AG04450 (cell line): ENCODE results near the gene CYB5A. TPM values are rescaled to one million over a fixed set of nuclear protein-coding genes. Genes with fewer than 3 reads are reported as not detected.

ENCODE experiments used
- CTCF ChIA-PET: fragments of 300-600, 350-600 bp; formaldehyde crosslinking; extraction: SDS; loops from one replicate; lab custom pipeline; 2022; ENCODE audit warnings: antibody characterized with exemption, inconsistent platforms; lab: Charles Lee
- POLR2A ChIA-PET: fragments of 350-600 bp; formaldehyde crosslinking; extraction: SDS; loops from one replicate; lab custom pipeline; 2021; ENCODE audit warnings: antibody characterized with exemption, inconsistent platforms; lab: Yijun Ruan, JAX
- DNase-seq: peaks from one replicate; pipeline ENCODE4 v3.0.0-alpha.2; 2011; ENCODE audit warnings: low read depth, low spot score
- H3K27ac ChIP-seq: one replicate; pipeline ENCODE4 v1.5.1; 2012; ENCODE audit warnings: low read depth, low read length, control low read depth
- H3K27me3 ChIP-seq: one replicate; pipeline ENCODE4 v1.6.0; 2012; ENCODE audit warnings: low read length; ENCODE audit not compliant: control insufficient read depth, insufficient read depth
- H3K4me3 ChIP-seq: 2 replicates; pipeline ENCODE4 v1.5.1; 2011; ENCODE audit warnings: mild to moderate bottlenecking, low read depth, low read length, control low read depth
- H3K9me3 ChIP-seq: 2 replicates; pipeline ENCODE4 v1.5.1; 2012; ENCODE audit warnings: low read length; ENCODE audit not compliant: control insufficient read depth, insufficient read depth
- polyA minus RNA-seq: library from RNA; depleted of rRNA, polyadenylated mRNA; stranded (reverse); fragments of >200 nt; gene quantifications from 2 replicates; pipeline ENCODE4 v1.2.3, GENCODE V29; 2011; rRNA and poly(A)+ RNA removed
- polyA plus RNA-seq: library from polyadenylated mRNA; depleted of rRNA; stranded (reverse); fragments of >200 nt; gene quantifications from 2 replicates; pipeline ENCODE4 v1.2.3, GENCODE V29; 2011; rRNA removed
- TF ChIP-seq, protein P1 (sequence below): IDR thresholded peaks from 2 replicates; pipeline ENCODE4 v1.5.1; 2011; ENCODE audit warnings: low read depth, low read length, control low read depth, inconsistent platforms

CYB5A gene, protein sequence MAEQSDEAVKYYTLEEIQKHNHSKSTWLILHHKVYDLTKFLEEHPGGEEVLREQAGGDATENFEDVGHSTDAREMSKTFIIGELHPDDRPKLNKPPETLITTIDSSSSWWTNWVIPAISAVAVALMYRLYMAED
- 93.5 and 95.2 TPM in 2 replicates for polyA plus RNA-seq
- polyA minus RNA-seq, result 36.1 and 38.0 TPM in 2 replicates

DNA sequence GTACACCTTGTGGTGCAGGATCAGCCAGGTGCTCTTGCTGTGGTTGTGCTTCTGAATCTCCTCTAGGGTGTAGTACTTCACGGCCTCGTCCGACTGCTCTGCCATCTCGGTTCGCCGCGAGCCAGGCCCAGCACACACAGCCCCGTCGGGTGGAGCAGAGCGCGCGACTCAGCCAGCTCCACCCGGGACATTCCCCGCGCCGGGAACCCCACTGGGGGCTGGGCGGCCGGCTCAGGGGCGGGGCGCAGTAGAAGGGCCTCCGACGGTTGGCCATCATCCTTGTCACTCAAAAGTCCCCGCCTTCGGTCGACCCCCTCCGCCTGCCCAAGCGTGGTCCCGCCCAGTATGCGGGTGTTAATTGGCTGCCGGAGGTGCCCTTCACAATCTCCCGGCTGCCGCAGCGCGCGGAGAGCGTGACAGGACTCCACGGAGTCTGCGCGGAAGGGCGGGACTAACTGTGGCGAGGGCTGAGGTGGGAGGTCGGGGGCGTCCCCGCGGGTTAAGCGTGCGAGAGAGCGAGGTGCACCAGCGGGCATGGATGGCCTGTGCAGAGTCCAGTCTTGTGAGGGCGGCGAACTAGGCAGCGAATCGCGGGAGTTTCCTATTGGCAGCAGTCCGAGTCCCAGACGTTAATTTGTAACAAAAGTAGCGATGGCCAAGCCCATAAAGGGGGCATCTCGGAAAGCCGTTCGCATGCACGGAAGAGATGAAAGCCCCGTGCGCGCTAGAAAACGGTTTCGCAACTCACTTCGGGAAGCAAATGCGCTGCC is at the start of gene CYB5A:
CYB5A (minus strand) TSS at position 193 of the 770 bp plus-strand sequence; CDS start at position 105, 88 bp downstream.
- ChIA-PET CTCF (no interaction called here), POLR2A (no interaction called here)
- TF ChIP-seq, protein P1, sequence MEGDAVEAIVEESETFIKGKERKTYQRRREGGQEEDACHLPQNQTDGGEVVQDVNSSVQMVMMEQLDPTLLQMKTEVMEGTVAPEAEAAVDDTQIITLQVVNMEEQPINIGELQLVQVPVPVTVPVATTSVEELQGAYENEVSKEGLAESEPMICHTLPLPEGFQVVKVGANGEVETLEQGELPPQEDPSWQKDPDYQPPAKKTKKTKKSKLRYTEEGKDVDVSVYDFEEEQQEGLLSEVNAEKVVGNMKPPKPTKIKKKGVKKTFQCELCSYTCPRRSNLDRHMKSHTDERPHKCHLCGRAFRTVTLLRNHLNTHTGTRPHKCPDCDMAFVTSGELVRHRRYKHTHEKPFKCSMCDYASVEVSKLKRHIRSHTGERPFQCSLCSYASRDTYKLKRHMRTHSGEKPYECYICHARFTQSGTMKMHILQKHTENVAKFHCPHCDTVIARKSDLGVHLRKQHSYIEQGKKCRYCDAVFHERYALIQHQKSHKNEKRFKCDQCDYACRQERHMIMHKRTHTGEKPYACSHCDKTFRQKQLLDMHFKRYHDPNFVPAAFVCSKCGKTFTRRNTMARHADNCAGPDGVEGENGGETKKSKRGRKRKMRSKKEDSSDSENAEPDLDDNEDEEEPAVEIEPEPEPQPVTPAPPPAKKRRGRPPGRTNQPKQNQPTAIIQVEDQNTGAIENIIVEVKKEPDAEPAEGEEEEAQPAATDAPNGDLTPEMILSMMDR, result peak; percentile 24; the same call in 1 of the 2 replicates
- peak; percentile 94 for DNase-seq
- H3K9me3 ChIP-seq, result peaks cover 5% of the 10 kb centered on the region; the same call in 1 of the 2 replicates
- no peaks in the 10 kb centered on the region for H3K27me3 ChIP-seq
- H3K4me3 ChIP-seq, result peak within 1 kb of the TSS; percentile 97
- H3K27ac ChIP-seq, result peak within 1 kb of the TSS; percentile 21

DNA sequence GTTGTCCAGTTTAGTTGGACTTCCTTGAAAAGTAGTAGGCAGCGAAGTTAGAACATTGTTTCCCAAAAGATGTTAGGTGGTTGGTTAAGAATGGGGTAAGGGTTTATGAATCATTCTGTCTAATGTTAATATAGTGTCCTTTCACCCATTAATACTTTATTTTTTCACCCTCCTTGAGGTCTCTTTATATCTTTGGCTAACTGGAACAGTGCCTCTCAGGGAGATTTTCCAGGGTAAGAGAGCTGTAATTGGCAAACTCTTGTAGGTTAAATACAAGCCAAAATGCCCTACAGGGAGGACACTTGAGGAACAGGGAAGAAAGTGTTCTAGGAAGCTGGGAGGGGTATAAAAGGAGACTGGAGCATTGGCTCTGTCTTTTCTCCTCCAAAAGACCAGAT is 46.1 kb upstream of the CYB5A start:
- ChIA-PET POLR2A (no interaction called here), CTCF (interaction anchor here (1.4 to 3.1 kb wide), 2 partner anchors 16 to 141 kb away, joined by 4 to 11 read pairs; no protein-coding TSS in a partner anchor)
- H3K9me3 ChIP-seq, result no peaks in the 10 kb centered on the region
- H3K4me3 ChIP-seq, result no peak overlapping the region
- no peak for DNase-seq
- H3K27ac ChIP-seq, result no peak overlapping the region
- no peaks in the 10 kb centered on the region for H3K27me3 ChIP-seq
- TF ChIP-seq, protein P1, result no peak

DNA sequence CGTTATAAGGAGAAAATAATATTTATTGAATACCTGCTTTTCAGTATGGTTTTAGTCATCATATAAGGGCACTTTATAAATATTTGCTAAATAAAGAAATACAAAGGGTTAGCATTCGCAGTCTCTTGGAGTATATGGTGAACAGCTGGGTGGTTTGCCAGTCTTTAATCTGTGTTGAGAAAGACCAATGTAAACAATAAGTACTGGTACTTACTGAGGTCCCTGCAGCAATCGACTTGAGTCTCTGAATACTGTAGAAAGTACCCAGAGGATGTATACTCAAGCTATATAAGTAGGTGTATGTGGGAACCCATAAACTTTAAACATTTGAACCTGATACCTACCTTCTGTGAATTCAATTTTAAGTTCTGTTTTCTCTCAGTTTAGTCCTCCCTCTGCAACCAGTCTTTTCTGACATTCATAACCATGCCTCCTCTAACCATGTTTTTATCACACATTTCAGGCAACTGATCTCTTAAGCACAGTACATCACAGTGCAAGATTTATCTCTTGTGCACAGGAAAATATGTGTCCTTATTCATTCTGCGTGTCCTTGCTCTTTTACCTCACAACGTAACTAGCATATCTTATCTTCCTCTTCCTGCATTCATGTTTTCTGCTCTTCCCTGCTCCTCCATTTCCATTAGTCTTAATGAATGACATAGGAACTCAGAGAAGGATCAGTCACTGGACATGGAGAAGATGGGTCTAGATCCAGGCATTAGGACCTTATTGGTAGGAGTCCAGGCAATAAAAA is 45.6 kb upstream of the CYB5A start:
- TF ChIP-seq, protein P1, result no peak
- POLR2A ChIA-PET, result no interaction called here
- CTCF ChIA-PET, result interaction anchor here (3.1 kb wide), 1 partner anchor 140 kb away, joined by 11 read pairs; no protein-coding TSS in a partner anchor
- H3K9me3 ChIP-seq, result no peaks in the 10 kb centered on the region
- no peak for DNase-seq
- H3K27me3 ChIP-seq, result no peaks in the 10 kb centered on the region
- no peak overlapping the region for H3K4me3 ChIP-seq
- no peak overlapping the region for H3K27ac ChIP-seq

DNA sequence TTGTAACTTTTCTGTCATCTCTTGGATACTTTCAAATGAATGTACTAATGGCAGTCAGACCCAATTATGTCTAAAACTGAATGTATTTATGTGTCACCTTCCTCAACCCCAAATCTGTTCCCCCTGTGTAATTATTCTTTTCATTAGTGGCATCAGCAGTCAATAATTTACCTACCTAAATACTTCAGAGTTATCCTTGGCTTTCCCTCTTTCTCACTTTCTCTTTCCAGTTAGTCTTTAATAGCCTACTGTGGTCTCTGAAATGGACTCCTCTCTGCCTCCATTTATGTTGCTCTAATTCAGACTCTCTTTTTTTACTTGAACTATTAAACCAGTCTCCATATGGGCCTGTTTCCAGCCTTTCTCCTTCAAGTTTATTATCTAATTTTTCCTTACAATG is 44.9 kb upstream of the CYB5A start:
- Histone ChIP-seq H3K4me3 (no peak overlapping the region), H3K27ac (no peak overlapping the region), H3K27me3 (no peaks in the 10 kb centered on the region), H3K9me3 (no peaks in the 10 kb centered on the region)
- TF ChIP-seq, protein P1, result no peak
- no peak for DNase-seq
- ChIA-PET CTCF (no interaction called here), POLR2A (no interaction called here)
